Liver (tissue), 9 donors: Measurements from ENCODE around the gene NUDT9. TPM values are rescaled to one million over a fixed set of nuclear protein-coding genes. Genes with fewer than 3 reads are reported as not detected.

ENCODE experiments used
- DNase-seq: peaks from one replicate; pipeline ENCODE4 v3.0.0-alpha.2; 2017; ENCODE audit warnings: low spot score
- H3K27ac ChIP-seq, 2 donors: one replicate each; pipeline ENCODE4 v1.7.0; 2013; ENCODE audit warnings: inconsistent platforms in 2 of 2, low read length in 2 of 2, control low read depth in 1 of 2, low read depth in 1 of 2, mild to moderate bottlenecking in 1 of 2
- H3K27me3 ChIP-seq, 4 donors: one replicate each; pipeline versions ENCODE4 v1.6.1 to v1.7.0; 2013; ENCODE audit warnings: low read length in 3 of 4, inconsistent platforms in 1 of 4, mild to moderate bottlenecking in 1 of 4, moderate library complexity in 1 of 4; ENCODE audit not compliant: control insufficient read depth in 4 of 4, insufficient read depth in 4 of 4
- H3K36me3 ChIP-seq, 4 donors: one replicate each; pipeline versions ENCODE4 v1.6.1 to v1.7.0; 2013; ENCODE audit warnings: low read length in 3 of 4, mild to moderate bottlenecking in 3 of 4, low read depth in 1 of 4, moderate library complexity in 1 of 4; ENCODE audit not compliant: control insufficient read depth in 4 of 4, insufficient read depth in 3 of 4
- H3K4me1 ChIP-seq, 4 donors: one replicate each; pipeline versions ENCODE4 v1.6.1 to v1.7.0; 2013; ENCODE audit warnings: low read length in 3 of 4, mild to moderate bottlenecking in 3 of 4, moderate library complexity in 1 of 4; ENCODE audit not compliant: control insufficient read depth in 4 of 4, insufficient read depth in 4 of 4
- H3K4me3 ChIP-seq, 3 donors: one replicate each; pipeline versions ENCODE4 v1.6.1 to v1.7.0; 2013; ENCODE audit warnings: low read length in 3 of 3, control low read depth in 1 of 3, low read depth in 1 of 3, mild to moderate bottlenecking in 1 of 3
- H3K9ac ChIP-seq, 2 donors: one replicate each; pipeline ENCODE4 v1.7.0; 2013; ENCODE audit warnings: low read length in 2 of 2, mild to moderate bottlenecking in 2 of 2, moderate library complexity in 2 of 2, control low read depth in 1 of 2, low read depth in 1 of 2
- H3K9me3 ChIP-seq, 4 donors: one replicate each; pipeline versions ENCODE4 v1.6.1 to v1.7.0; 2013; ENCODE audit warnings: low read length in 3 of 4; ENCODE audit not compliant: control insufficient read depth in 4 of 4
- ATF3 ChIP-seq: IDR thresholded peaks from 2 replicates; pipeline ENCODE4 v1.6.1; 2016; ENCODE audit warnings: antibody characterized with exemption
- CTCF ChIP-seq: fragments of 150-350 bp; IDR thresholded peaks from 2 replicates; pipeline ENCODE4 v1.5.1; 2017; ENCODE audit warnings: improper control_type of control experiment, low read depth, low read length; ENCODE audit not compliant: missing input control
- EGR1 ChIP-seq, 2 donors: IDR thresholded peaks; 2 replicates each; pipeline ENCODE4 v1.6.1; 2016 to 2018; ENCODE audit warnings: antibody characterized with exemption in 2 of 2, low read depth in 2 of 2
- FOXA1 ChIP-seq: IDR thresholded peaks from 2 replicates; pipeline ENCODE4 v1.6.1; 2016; ENCODE audit warnings: antibody characterized with exemption
- FOXA2 ChIP-seq: IDR thresholded peaks from 2 replicates; pipeline ENCODE4 v1.6.1; 2016; ENCODE audit warnings: antibody characterized with exemption
- GABPA ChIP-seq, 2 donors: IDR thresholded peaks in 1 of 2; conservative IDR thresholded peaks in 1 of 2; 2 replicates each; pipeline ENCODE4 v1.6.1; 2016; ENCODE audit warnings: antibody characterized with exemption in 2 of 2, mild to moderate bottlenecking in 1 of 2, moderate library complexity in 1 of 2
- HNF4A ChIP-seq, 2 donors: conservative IDR thresholded peaks; 2 replicates each; pipeline ENCODE4 v1.6.1; 2016; ENCODE audit warnings: antibody characterized with exemption in 2 of 2, mild to moderate bottlenecking in 2 of 2
- HNF4G ChIP-seq: IDR thresholded peaks from 2 replicates; pipeline ENCODE4 v1.6.1; 2016; ENCODE audit warnings: antibody characterized with exemption
- JUND ChIP-seq, 2 donors: IDR thresholded peaks; 2 replicates each; pipeline ENCODE4 v1.6.1; 2016; ENCODE audit warnings: antibody characterized with exemption in 2 of 2
- MAX ChIP-seq: IDR thresholded peaks from 2 replicates; pipeline ENCODE4 v1.6.1; 2016; ENCODE audit warnings: antibody characterized with exemption
- NR2F2 ChIP-seq: IDR thresholded peaks from 2 replicates; pipeline ENCODE4 v1.6.1; 2016; ENCODE audit warnings: antibody characterized with exemption
- RAD21 ChIP-seq, 2 donors: IDR thresholded peaks; 2 replicates each; pipeline ENCODE4 v1.6.1; 2016; ENCODE audit warnings: antibody characterized with exemption in 2 of 2, mild to moderate bottlenecking in 2 of 2
- REST ChIP-seq: IDR thresholded peaks from 2 replicates; pipeline ENCODE4 v1.6.1; 2016; ENCODE audit warnings: antibody characterized with exemption, mild to moderate bottlenecking
- SP1 ChIP-seq: IDR thresholded peaks from 2 replicates; pipeline ENCODE4 v1.6.1; 2018; ENCODE audit warnings: antibody characterized with exemption, mild to moderate bottlenecking
- TAF1 ChIP-seq: conservative IDR thresholded peaks from 2 replicates; pipeline ENCODE4 v1.6.1; 2016; ENCODE audit warnings: antibody characterized with exemption, mild to moderate bottlenecking
- YY1 ChIP-seq: IDR thresholded peaks from 2 replicates; pipeline ENCODE4 v1.6.1; 2016; ENCODE audit warnings: antibody characterized with exemption, mild to moderate bottlenecking
- ZBTB33 ChIP-seq: IDR thresholded peaks from 2 replicates; pipeline ENCODE4 v1.6.1; 2016; ENCODE audit warnings: antibody characterized with exemption
- WGBS: extraction: QIAGEN DNeasy Blood & Tissue Kit; methylation state at CpG from one replicate; pipeline ENCODE4 v1.1.7; 2013; 5-methylcytosine and 5-hydroxymethylcytosine counted together
- polyA plus RNA-seq, 2 donors: library from polyadenylated mRNA; stranded (reverse) in 1 of 2; unstranded in 1 of 2; fragments of 200-250 nt in 1 of 2; fragments of >200 nt in 1 of 2; fragmentation: Nextera tagmentation in 1 of 2; extraction: Ambion mirVana in 1 of 2; gene quantifications; one replicate each; pipeline versions ENCODE4 v1.2.1 to v1.2.3, GENCODE V29; 2013 to 2015
- total RNA-seq, 2 donors: library from RNA; depleted of rRNA; stranded (reverse); fragments of >200 nt; gene quantifications; one replicate each; pipeline ENCODE4 v1.2.3, GENCODE V29; 2014
- donor health status: healthy.
- donor health status: healthy.
- donor health status: healthy.
- donor health status: healthy.
- donor health status: healthy.

The NUDT9 gene
- total and polyA plus RNA-seq, 4 donors: 9.2 to 37.3 (median 26.9) TPM

GRCh38 chr4:87505862-87506261, 83.5 kb downstream of the NUDT9 start:
- H3K9ac ChIP-seq: no peak overlapping the region
- 72% methylated on average over 3 of the region's 3 CpGs for WGBS
- no peak for DNase-seq

More at GRCh38 chr4:87505862-87506261, 83.5 kb downstream of the NUDT9 start:
- H3K4me1 ChIP-seq: peaks cover 0 to 9% (median 3%) of the 10 kb centered on the region in 4 donors
- no peaks in the 10 kb centered on the region for H3K36me3 ChIP-seq
- no peaks in the 10 kb centered on the region for H3K27me3 ChIP-seq
- no peak for TF ChIP-seq CTCF
- no peak for TF ChIP-seq RAD21 (IDR thresholded peaks at IDR 0.05)
- no peak for TF ChIP-seq ATF3
- no peak for TF ChIP-seq HNF4A (conservative IDR thresholded peaks at IDR 0.05)
- TF ChIP-seq GABPA (IDR thresholded peaks at IDR 0.05 in 1 of 2, conservative IDR thresholded peaks at IDR 0.05 in 1 of 2): no peak
- no peak for TF ChIP-seq NR2F2
- TF ChIP-seq REST: no peak
- TF ChIP-seq HNF4G: no peak
- TF ChIP-seq EGR1 (IDR thresholded peaks at IDR 0.05; ENCODE audit: low read depth in 2 of 2): no peak
- TF ChIP-seq JUND (IDR thresholded peaks at IDR 0.05): no peak
- no peak for TF ChIP-seq MAX
- no peak for TF ChIP-seq FOXA2
- no peak for TF ChIP-seq YY1
- TF ChIP-seq SP1: no peak
- TF ChIP-seq FOXA1: no peak
- TF ChIP-seq ZBTB33: no peak
- no peak for TF ChIP-seq TAF1
- no peak overlapping the region for H3K4me3 ChIP-seq
- no peaks in the 10 kb centered on the region for H3K9me3 ChIP-seq
- H3K27ac ChIP-seq: no peak overlapping the region
